ENCODE data around the gene FASTKD3.

DNA sequence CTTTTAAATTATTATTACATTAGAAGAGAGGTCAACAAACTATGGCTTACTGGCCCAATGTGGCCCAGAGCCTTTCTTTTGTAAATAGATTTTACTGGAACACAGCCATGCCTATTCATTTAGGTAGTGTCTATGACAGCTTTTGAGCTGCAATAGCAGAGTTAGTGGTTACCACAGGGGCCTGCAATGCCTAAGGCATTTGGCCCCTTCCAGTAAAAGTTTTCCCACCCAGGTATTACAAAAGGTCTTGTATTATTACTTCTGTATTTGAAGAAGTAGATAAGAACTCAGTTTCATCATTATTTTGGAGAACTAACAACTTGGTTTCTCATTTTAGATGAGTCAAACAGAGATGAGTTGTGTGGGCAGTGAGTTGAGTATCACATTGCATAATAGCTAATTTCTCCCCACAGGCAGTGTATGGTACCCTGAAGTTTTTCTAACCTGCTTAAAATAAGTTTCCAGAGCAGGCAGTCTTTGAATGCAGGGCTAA is 9.6 kb upstream of the FASTKD3 start:
- TF ChIP-seq CTCF (conservative IDR thresholded peaks at IDR 0.05 in 1 of 2, IDR thresholded peaks at IDR 0.05 in 1 of 2; ENCODE audit: extremely low read depth in 1 of 2, insufficient read depth in 1 of 2, low read depth in 1 of 2, low read length in 2 of 2) (no peak), EZH2 (IDR thresholded peaks at IDR 0.05; ENCODE audit: borderline replicate concordance, low read length) (no peak)
